ENCODE results near the gene ALDH3B2.
"Not testable (repeated sequence)": the region's sequence is repeated elsewhere in the genome, so short reads cannot be mapped to it uniquely, and the experiment has no call there.

ALDH3B2 gene, protein sequence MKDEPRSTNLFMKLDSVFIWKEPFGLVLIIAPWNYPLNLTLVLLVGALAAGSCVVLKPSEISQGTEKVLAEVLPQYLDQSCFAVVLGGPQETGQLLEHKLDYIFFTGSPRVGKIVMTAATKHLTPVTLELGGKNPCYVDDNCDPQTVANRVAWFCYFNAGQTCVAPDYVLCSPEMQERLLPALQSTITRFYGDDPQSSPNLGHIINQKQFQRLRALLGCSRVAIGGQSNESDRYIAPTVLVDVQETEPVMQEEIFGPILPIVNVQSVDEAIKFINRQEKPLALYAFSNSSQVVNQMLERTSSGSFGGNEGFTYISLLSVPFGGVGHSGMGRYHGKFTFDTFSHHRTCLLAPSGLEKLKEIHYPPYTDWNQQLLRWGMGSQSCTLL

DNA sequence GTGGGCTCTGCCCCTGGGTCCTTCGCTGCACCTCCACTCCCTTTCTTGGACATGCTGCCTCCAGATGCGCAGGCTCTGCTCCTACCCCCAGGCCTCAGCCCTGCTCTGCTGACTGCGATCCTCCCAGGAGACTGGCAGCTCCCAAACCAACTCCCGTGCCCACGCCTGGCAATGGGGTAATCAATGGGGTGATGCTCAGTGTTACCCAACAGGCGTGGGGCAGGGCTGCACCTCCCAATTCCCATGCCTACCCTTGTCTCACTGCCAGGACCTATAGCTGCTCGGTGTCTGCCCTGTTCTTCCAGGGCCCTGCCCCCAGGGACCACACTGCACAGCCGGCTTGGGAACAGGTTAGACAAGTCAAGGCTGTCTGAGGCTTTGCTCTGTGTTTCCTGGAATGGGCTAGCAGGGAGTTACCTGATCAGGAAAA, at the start of gene ALDH3B2:
TSS of gene ALDH3B2 (minus strand) at position 182 of the 430 bp plus-strand sequence. CDS start 7,688 bp downstream, outside the sequence.
- Histone ChIP-seq H3K4me1 (ENCODE audit: insufficient read depth, low read length) (no peaks in the 10 kb centered on the region), H3K9ac (ENCODE audit: low read depth, low read length) (no peak within 1 kb of the TSS), H3K9me3 (ENCODE audit: insufficient read depth, low read depth, low read length) (no peaks in the 10 kb centered on the region), H3K36me3 (ENCODE audit: insufficient read depth, low read depth, low read length) (no peaks in the 10 kb centered on the region), H3K4me3 (ENCODE audit: low read length) (no peak within 1 kb of the TSS), H3K27ac (ENCODE audit: low read length) (no peak within 1 kb of the TSS), H3K27me3 (ENCODE audit: insufficient read depth, low read length) (no peaks in the 10 kb centered on the region)

DNA sequence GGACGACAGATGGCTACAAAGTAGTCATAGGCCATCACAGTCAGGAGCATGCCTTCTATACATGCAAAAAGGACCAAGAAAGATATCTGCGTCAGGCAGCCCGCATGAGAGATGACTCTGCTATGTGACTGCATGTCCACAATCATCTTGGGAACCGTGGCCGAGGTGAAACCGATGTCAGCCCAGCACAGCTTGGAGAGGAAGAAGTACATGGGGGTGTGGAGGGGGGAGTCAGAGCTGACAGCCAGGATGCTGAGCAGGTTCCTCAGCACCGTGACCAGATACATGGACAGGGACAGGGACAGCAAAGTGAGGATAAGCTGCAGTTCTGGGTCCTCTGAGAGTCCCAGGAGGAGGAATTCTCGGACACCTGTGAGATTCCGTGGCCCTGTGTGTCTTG, 48.6 kb upstream of the ALDH3B2 start:
- not testable (repeated sequence) for H3K27me3 ChIP-seq (ENCODE audit: insufficient read depth, low read length); H3K9ac ChIP-seq (ENCODE audit: low read depth, low read length); H3K36me3 ChIP-seq (ENCODE audit: insufficient read depth, low read depth, low read length); H3K4me3 ChIP-seq (ENCODE audit: low read length); H3K4me1 ChIP-seq (ENCODE audit: insufficient read depth, low read length); H3K9me3 ChIP-seq (ENCODE audit: insufficient read depth, low read depth, low read length); H3K27ac ChIP-seq (ENCODE audit: low read length)

DNA sequence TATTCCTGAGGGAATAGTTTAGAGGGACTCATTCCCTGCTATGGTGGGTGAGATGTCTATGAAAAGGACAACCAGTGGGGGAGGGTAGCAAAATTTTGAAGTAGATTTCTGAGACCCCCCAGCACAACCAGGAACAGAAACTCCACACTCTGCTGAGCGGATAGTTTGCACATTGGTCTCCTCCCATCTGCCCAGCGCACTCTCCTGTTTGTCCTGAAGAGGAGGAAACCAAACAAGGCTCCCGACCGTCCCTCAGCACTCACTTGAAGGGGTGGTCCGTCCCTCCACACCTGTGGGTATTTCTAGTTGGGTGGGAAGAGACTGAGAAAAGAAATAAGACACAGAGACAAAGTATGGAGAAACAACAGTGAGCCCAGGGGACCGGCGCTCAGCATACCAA, 41.8 kb upstream of the ALDH3B2 start:
- H3K9me3 ChIP-seq (ENCODE audit: insufficient read depth, low read depth, low read length); H3K36me3 ChIP-seq (ENCODE audit: insufficient read depth, low read depth, low read length); H3K9ac ChIP-seq (ENCODE audit: low read depth, low read length); H3K4me3 ChIP-seq (ENCODE audit: low read length); H3K27me3 ChIP-seq (ENCODE audit: insufficient read depth, low read length); H3K4me1 ChIP-seq (ENCODE audit: insufficient read depth, low read length); H3K27ac ChIP-seq (ENCODE audit: low read length): not testable (repeated sequence)

DNA sequence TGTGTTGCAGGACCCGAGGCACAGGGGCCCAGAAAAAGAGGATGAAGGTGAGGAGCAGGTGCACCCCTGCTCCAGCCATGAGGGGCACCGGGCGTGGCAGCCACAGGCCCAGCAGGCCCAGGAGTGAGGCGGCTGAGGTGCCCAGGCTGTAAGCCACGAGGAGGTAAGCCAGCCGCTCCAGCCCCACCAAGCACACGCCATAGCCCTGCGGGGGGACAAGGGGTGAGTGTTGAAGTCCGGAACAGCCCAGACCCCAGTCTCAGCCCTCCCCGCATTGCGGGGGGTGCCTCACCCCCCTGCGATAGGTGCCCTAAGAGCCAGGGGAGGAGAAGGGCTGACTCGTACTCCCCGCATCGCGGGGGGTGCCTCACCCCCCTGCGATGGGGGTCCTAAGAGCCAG, 41.4 kb upstream of the ALDH3B2 start:
- H3K4me3 ChIP-seq (ENCODE audit: low read length); H3K27ac ChIP-seq (ENCODE audit: low read length); H3K9me3 ChIP-seq (ENCODE audit: insufficient read depth, low read depth, low read length); H3K9ac ChIP-seq (ENCODE audit: low read depth, low read length); H3K36me3 ChIP-seq (ENCODE audit: insufficient read depth, low read depth, low read length); H3K27me3 ChIP-seq (ENCODE audit: insufficient read depth, low read length); H3K4me1 ChIP-seq (ENCODE audit: insufficient read depth, low read length): not testable (repeated sequence)

- H3K9ac ChIP-seq (ENCODE audit: low read depth, low read length); H3K9me3 ChIP-seq (ENCODE audit: insufficient read depth, low read depth, low read length); H3K36me3 ChIP-seq (ENCODE audit: insufficient read depth, low read depth, low read length); H3K4me3 ChIP-seq (ENCODE audit: low read length); H3K4me1 ChIP-seq (ENCODE audit: insufficient read depth, low read length); H3K27ac ChIP-seq (ENCODE audit: low read length); H3K27me3 ChIP-seq (ENCODE audit: insufficient read depth, low read length): not testable (repeated sequence)
Measured at GRCh38 chr11:67713892-67714509, 39.6 kb upstream of the ALDH3B2 start.

- H3K36me3 ChIP-seq (ENCODE audit: insufficient read depth, low read depth, low read length); H3K9ac ChIP-seq (ENCODE audit: low read depth, low read length); H3K4me1 ChIP-seq (ENCODE audit: insufficient read depth, low read length); H3K27ac ChIP-seq (ENCODE audit: low read length); H3K9me3 ChIP-seq (ENCODE audit: insufficient read depth, low read depth, low read length); H3K27me3 ChIP-seq (ENCODE audit: insufficient read depth, low read length): not testable (repeated sequence)
- H3K4me3 ChIP-seq (ENCODE audit: low read length) = peak overlapping the region; percentile 57; the same call in 1 of the 2 replicates
Measured at GRCh38 chr11:67711676-67712075, 37.3 kb upstream of the ALDH3B2 start.

- not testable (repeated sequence) for H3K36me3 ChIP-seq (ENCODE audit: insufficient read depth, low read depth, low read length); H3K9ac ChIP-seq (ENCODE audit: low read depth, low read length); H3K9me3 ChIP-seq (ENCODE audit: insufficient read depth, low read depth, low read length); H3K27ac ChIP-seq (ENCODE audit: low read length); H3K27me3 ChIP-seq (ENCODE audit: insufficient read depth, low read length); H3K4me1 ChIP-seq (ENCODE audit: insufficient read depth, low read length)
- peak overlapping the region; percentile 57; the same call in 1 of the 2 replicates for H3K4me3 ChIP-seq (ENCODE audit: low read length)
Measured at GRCh38 chr11:67711212-67711611, 36.8 kb upstream of the ALDH3B2 start.

- H3K27me3 ChIP-seq (ENCODE audit: insufficient read depth, low read length); H3K4me3 ChIP-seq (ENCODE audit: low read length); H3K9ac ChIP-seq (ENCODE audit: low read depth, low read length); H3K4me1 ChIP-seq (ENCODE audit: insufficient read depth, low read length); H3K9me3 ChIP-seq (ENCODE audit: insufficient read depth, low read depth, low read length); H3K27ac ChIP-seq (ENCODE audit: low read length); H3K36me3 ChIP-seq (ENCODE audit: insufficient read depth, low read depth, low read length): not testable (repeated sequence)
Measured at GRCh38 chr11:67709806-67710205, 35.4 kb upstream of the ALDH3B2 start.

- no peaks in the 10 kb centered on the region for H3K27me3 ChIP-seq (ENCODE audit: insufficient read depth, low read length)
- H3K9ac ChIP-seq (ENCODE audit: low read depth, low read length) = no peak overlapping the region
- H3K9me3 ChIP-seq (ENCODE audit: insufficient read depth, low read depth, low read length) = no peaks in the 10 kb centered on the region
- H3K4me3 ChIP-seq (ENCODE audit: low read length) = no peak overlapping the region
- no peaks in the 10 kb centered on the region for H3K4me1 ChIP-seq (ENCODE audit: insufficient read depth, low read length)
- no peak overlapping the region for H3K27ac ChIP-seq (ENCODE audit: low read length)
- H3K36me3 ChIP-seq (ENCODE audit: insufficient read depth, low read depth, low read length) = no peaks in the 10 kb centered on the region
Measured at GRCh38 chr11:67705264-67705663, 30.8 kb upstream of the ALDH3B2 start.

GRCh38 chr11:67704524-67704923, 30.1 kb upstream of the ALDH3B2 start:
- Histone ChIP-seq H3K4me3 (ENCODE audit: low read length) (no peak overlapping the region), H3K27me3 (ENCODE audit: insufficient read depth, low read length) (no peaks in the 10 kb centered on the region), H3K27ac (ENCODE audit: low read length) (no peak overlapping the region), H3K4me1 (ENCODE audit: insufficient read depth, low read length) (no peaks in the 10 kb centered on the region), H3K9me3 (ENCODE audit: insufficient read depth, low read depth, low read length) (no peaks in the 10 kb centered on the region), H3K36me3 (ENCODE audit: insufficient read depth, low read depth, low read length) (no peaks in the 10 kb centered on the region), H3K9ac (ENCODE audit: low read depth, low read length) (no peak overlapping the region)

DNA sequence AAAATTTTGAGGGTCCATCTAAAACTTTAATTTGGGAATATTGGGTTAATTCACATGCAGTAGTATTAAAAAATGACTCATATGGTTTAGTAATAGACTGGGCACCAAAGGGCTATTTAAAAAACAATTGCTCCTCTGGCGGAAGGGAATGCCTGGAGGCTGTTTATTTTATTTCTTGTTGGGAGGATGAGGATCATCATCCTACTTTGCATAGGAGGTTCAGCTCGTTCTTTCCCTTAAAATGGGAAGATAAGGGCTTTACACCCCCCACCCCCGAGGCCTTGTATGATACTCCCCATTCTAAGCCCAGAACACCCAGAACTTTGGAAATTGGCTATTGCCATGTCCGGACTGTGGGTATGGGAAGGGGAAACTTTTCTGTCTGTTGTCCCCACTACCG, 29.3 kb upstream of the ALDH3B2 start:
- not testable (repeated sequence) for H3K4me1 ChIP-seq (ENCODE audit: insufficient read depth, low read length); H3K9ac ChIP-seq (ENCODE audit: low read depth, low read length); H3K36me3 ChIP-seq (ENCODE audit: insufficient read depth, low read depth, low read length); H3K9me3 ChIP-seq (ENCODE audit: insufficient read depth, low read depth, low read length); H3K4me3 ChIP-seq (ENCODE audit: low read length); H3K27me3 ChIP-seq (ENCODE audit: insufficient read depth, low read length); H3K27ac ChIP-seq (ENCODE audit: low read length)

DNA sequence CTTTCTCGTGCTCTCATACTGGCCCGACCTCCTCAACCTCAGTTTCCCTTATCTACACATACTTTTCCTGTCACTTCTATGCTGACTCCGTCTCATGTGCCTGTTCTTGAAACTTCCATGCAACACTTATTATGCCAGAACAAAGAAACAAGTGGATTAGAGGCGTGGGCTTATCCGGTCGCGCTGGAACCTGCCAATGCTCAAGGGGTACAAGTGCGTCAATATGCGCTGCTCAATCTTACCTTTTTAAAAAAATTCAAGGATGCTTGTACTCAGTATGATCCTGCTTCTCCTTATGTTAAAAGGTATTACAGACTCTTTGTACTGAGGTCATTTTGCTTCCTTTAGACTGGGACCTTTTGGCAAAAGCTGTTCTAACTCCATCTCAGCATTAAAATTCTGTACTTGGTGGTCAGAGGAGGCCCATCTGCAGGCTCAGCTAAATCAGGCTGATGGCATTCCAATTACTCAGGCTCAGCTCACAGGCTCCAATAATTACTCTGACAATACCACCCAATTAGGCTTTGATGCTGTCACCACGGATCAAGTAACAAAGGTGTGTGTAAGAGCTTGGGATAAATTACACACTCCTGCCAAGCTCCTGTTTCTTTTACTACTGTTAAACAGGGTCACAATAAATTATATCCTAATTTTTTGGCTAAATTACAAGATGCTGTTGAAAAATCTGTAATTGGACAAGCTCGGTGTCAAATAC, 26.3 kb upstream of the ALDH3B2 start:
- Histone ChIP-seq H3K27me3 (ENCODE audit: insufficient read depth, low read length) (no peaks in the 10 kb centered on the region), H3K4me3 (ENCODE audit: low read length) (no peak overlapping the region), H3K4me1 (ENCODE audit: insufficient read depth, low read length) (no peaks in the 10 kb centered on the region), H3K9ac (ENCODE audit: low read depth, low read length) (no peak overlapping the region), H3K27ac (ENCODE audit: low read length) (no peak overlapping the region), H3K36me3 (ENCODE audit: insufficient read depth, low read depth, low read length) (no peaks in the 10 kb centered on the region), H3K9me3 (ENCODE audit: insufficient read depth, low read depth, low read length) (peaks cover 3% of the 10 kb centered on the region; the same call in 1 of the 2 replicates)
